ENCODE results near the gene IL20. TPM values are rescaled to one million over a fixed set of nuclear protein-coding genes. Genes with fewer than 3 reads are reported as not detected.

The IL20 gene
- total RNA-seq, 1 experiment from 2014 or later: not detected

DNA sequence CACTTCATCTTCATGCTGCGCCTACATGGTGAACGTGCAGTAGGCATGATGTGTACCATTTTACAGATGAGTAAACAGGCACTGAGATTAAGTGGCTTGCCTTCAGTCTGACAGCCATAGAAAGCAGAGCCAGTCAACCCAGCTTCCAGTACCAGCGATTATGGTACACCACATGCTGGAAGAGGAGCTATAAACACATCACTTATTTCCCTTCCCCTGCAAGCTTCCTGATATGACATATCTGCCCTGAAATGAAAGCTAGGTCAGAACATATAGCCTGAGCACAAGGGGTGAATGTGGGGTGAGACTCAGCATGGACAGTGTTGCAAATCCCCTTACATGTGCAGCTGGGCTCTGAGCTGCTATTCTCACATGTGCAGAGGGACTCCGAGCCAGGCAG, 33.8 kb upstream of the IL20 start:
- Histone ChIP-seq H3K27me3 (ENCODE audit: control insufficient read depth, insufficient read depth, low read length) (peaks cover 24% of the 10 kb centered on the region), H3K27ac (ENCODE audit: low read length) (no peak overlapping the region), H3K4me3 (ENCODE audit: low read depth in 2 of 2, low read length in 2 of 2) (no peak overlapping the region), H3K36me3 (ENCODE audit: control insufficient read depth, insufficient read depth, low read length) (no peaks in the 10 kb centered on the region), H3K4me1 (ENCODE audit: control insufficient read depth, insufficient read depth, low read length) (no peaks in the 10 kb centered on the region), H3K9me3 (ENCODE audit: control insufficient read depth, insufficient read depth, low read depth, low read length) (no peaks in the 10 kb centered on the region)
- in situ Hi-C loops (cut with HindIII; ENCODE audit: low pct_unique_long_range_greater_than_20kb, low sequenced_read_pairs): no loop called here
- POLR2A ChIA-PET: no interaction called here
- TF ChIP-seq REST (IDR thresholded peaks at IDR 0.05; ENCODE audit: insufficient read depth in 1 of 2, low read depth in 2 of 2, low read length in 1 of 2) (no peak), POLR2AphosphoS5 (IDR thresholded peaks at IDR 0.05; ENCODE audit: low read depth, low read length) (no peak), CTCF (IDR thresholded peaks at IDR 0.05) (no peak), SIN3A (IDR thresholded peaks at IDR 0.05; ENCODE audit: borderline replicate concordance, insufficient read depth, low read depth, low read length) (no peak), TCF7L2 (IDR thresholded peaks at IDR 0.05; ENCODE audit: low read depth, low read length) (no peak)
- ATAC-seq: no peak
- CTCF ChIA-PET: no interaction called here
- BruUV-seq (replicated peaks): no TSS peak
- intact Hi-C loops (cut with micrococcal nuclease; ENCODE audit: unreplicated experiment): no loop called here
- DNase-seq (ENCODE audit: low read depth, low spot score): no peak

GRCh38 chr1:206832352-206832880, 33.0 kb upstream of the IL20 start:
- POLR2A ChIA-PET: interaction anchor here (0.9 kb wide), 1 partner anchor 104 kb away, joined by 3 read pairs; no protein-coding TSS in a partner anchor

More at GRCh38 chr1:206832352-206832880, 33.0 kb upstream of the IL20 start:
- H3K36me3 ChIP-seq (ENCODE audit: control insufficient read depth, insufficient read depth, low read length): no peaks in the 10 kb centered on the region
- H3K27ac ChIP-seq (ENCODE audit: low read length): no peak overlapping the region
- no TSS peak for BruUV-seq (replicated peaks)
- no peak for TF ChIP-seq REST (IDR thresholded peaks at IDR 0.05; ENCODE audit: insufficient read depth in 1 of 2, low read depth in 2 of 2, low read length in 1 of 2)
- TF ChIP-seq SIN3A (IDR thresholded peaks at IDR 0.05; ENCODE audit: borderline replicate concordance, insufficient read depth, low read depth, low read length): no peak
- no peak for TF ChIP-seq CTCF (IDR thresholded peaks at IDR 0.05)
- no peak for TF ChIP-seq POLR2AphosphoS5 (IDR thresholded peaks at IDR 0.05; ENCODE audit: low read depth, low read length)
- no peak for TF ChIP-seq TCF7L2 (IDR thresholded peaks at IDR 0.05; ENCODE audit: low read depth, low read length)
- ATAC-seq: no peak
- peaks cover 30% of the 10 kb centered on the region for H3K27me3 ChIP-seq (ENCODE audit: control insufficient read depth, insufficient read depth, low read length)
- H3K4me3 ChIP-seq (ENCODE audit: low read depth in 2 of 2, low read length in 2 of 2): no peak overlapping the region
- no peaks in the 10 kb centered on the region for H3K9me3 ChIP-seq (ENCODE audit: control insufficient read depth, insufficient read depth, low read depth, low read length)
- H3K4me1 ChIP-seq (ENCODE audit: control insufficient read depth, insufficient read depth, low read length): no peaks in the 10 kb centered on the region
- no peak for DNase-seq (ENCODE audit: low read depth, low spot score)
- in situ Hi-C loops (cut with HindIII; ENCODE audit: low pct_unique_long_range_greater_than_20kb, low sequenced_read_pairs) (no loop called here), intact Hi-C loops (cut with micrococcal nuclease; ENCODE audit: unreplicated experiment) (no loop called here)
- CTCF ChIA-PET: no interaction called here
